ENCODE measurements around the gene LRMDA. TPM values are rescaled to one million over a fixed set of nuclear protein-coding genes. Genes with fewer than 3 reads are reported as not detected.

LRMDA gene
- total and polyA plus RNA-seq, 10 of the 15 experiments (the other 5 are each of a cell fraction or from before 2014, with no cell fraction given) = 0.07 to 0.54 (median 0.29) TPM; not detected in 4

- no peak for TF ChIP-seq REST (IDR thresholded peaks at IDR 0.05; ENCODE audit: low read depth, low read length)
- no peak for TF ChIP-seq TCF3 (IDR thresholded peaks at IDR 0.05; ENCODE audit: borderline replicate concordance, insufficient read depth, low read depth, low read length)
- no peak for TF ChIP-seq NFIC (IDR thresholded peaks at IDR 0.05; ENCODE audit: low read depth, low read length)
- TF ChIP-seq SUPT20H (IDR thresholded peaks at IDR 0.05; ENCODE audit: borderline replicate concordance, control insufficient read depth, low read depth, low read length) = no peak
- TF ChIP-seq ELK1 (IDR thresholded peaks at IDR 0.05; ENCODE audit: low read depth, low read length) = no peak
- no peak for TF ChIP-seq HDAC6 (IDR thresholded peaks at IDR 0.05; ENCODE audit: unreplicated experiment)
These were observed 697.8 kb downstream of the LRMDA start (continued) for GRCh38 chr10:76129213-76129612.

- RAD21 ChIA-PET (ENCODE audit: unreplicated experiment) = no interaction called here
- Histone ChIP-seq H3K4me2 (ENCODE audit: control insufficient read depth, insufficient read depth) (no peak overlapping the region), H3K36me3 (ENCODE audit: control insufficient read depth in 2 of 2, insufficient read depth in 2 of 2, low read length in 1 of 2) (no peaks in the 10 kb centered on the region), H3K9ac (ENCODE audit: control insufficient read depth, insufficient read depth, low read length) (no peak overlapping the region), H3K27ac (ENCODE audit: control insufficient read depth, insufficient read depth) (no peak overlapping the region), H3K4me3 (no peak overlapping the region), H4K20me1 (ENCODE audit: control insufficient read depth, insufficient read depth) (no peaks in the 10 kb centered on the region), H2AFZ (ENCODE audit: control insufficient read depth, low read depth, low read length) (no peak overlapping the region), H3K79me2 (ENCODE audit: control insufficient read depth, insufficient read depth, low read length) (no peaks in the 10 kb centered on the region), H3K9me3 (replicated peaks; ENCODE audit: control insufficient read depth, insufficient read depth, low read length) (no peaks in the 10 kb centered on the region), H3K4me1 (ENCODE audit: control insufficient read depth, insufficient read depth, low read length) (no peaks in the 10 kb centered on the region), H3K27me3 (replicated peaks in 1 of 2; ENCODE audit: control insufficient read depth in 2 of 2, insufficient read depth in 2 of 2, low read length in 1 of 2) (no peaks in the 10 kb centered on the region)
- BruUV-seq (replicated peaks) = no TSS peak
- FAIRE-seq (no peak), ATAC-seq (no peak), DNase-seq (ENCODE audit: low read depth, low spot score) (no peak)
- SMC1A ChIA-PET (ENCODE audit: uncharacterized antibody, unreplicated experiment) = no interaction called here
- POLR2A ChIA-PET = no interaction called here
- CTCF ChIA-PET = no interaction called here
- intact Hi-C loops (cut with micrococcal nuclease; ENCODE audit: unreplicated experiment) (no loop called here), in situ Hi-C loops (cut with MboI) (no loop called here)
- 49% methylated on average over 7 of the region's 7 CpGs for WGBS (ENCODE audit: insufficient coverage, insufficient replicate concordance, low lambda C conversion rate, missing lambda C conversion rate)
- no peak for TF ChIP-seq ZNF274 (IDR thresholded peaks at IDR 0.05; ENCODE audit: insufficient read depth, insufficient read length)
- no peak for TF ChIP-seq MYB (IDR thresholded peaks at IDR 0.05; ENCODE audit: borderline replicate concordance, low read depth, low read length)
- TF ChIP-seq TARDBP (IDR thresholded peaks at IDR 0.05; ENCODE audit: borderline replicate concordance) = no peak
- TF ChIP-seq JUNB (IDR thresholded peaks at IDR 0.05) = no peak
- TF ChIP-seq PRDM15 (CRISPR knock-in tag; IDR thresholded peaks at IDR 0.05) = no peak
- TF ChIP-seq ZNF24 (IDR thresholded peaks at IDR 0.05) = no peak
These were observed 699.5 kb downstream of the LRMDA start for GRCh38 chr10:76130892-76131291.

Data from GM12878 (cell line).